H1 (cell line): ENCODE data around the gene MEIS2. TPM values are rescaled to one million over a fixed set of nuclear protein-coding genes. Genes with fewer than 3 reads are reported as not detected.

Experiments
- CTCF ChIA-PET: fragments of 300-600 bp; sonication (Branson Sonifier 250); formaldehyde crosslinking; loops from one replicate; lab custom pipeline; 2021; ENCODE audit not compliant: partially characterized antibody; lab: Charles Lee
- POLR2A ChIA-PET: fragments of 300-600 bp; sonication (Branson Sonifier 250); formaldehyde crosslinking; loops from one replicate; lab custom pipeline; 2021; ENCODE audit warnings: inconsistent platforms; ENCODE audit not compliant: partially characterized antibody; lab: Charles Lee
- DNase-seq, 2 experiments: peaks; one replicate each; pipeline versions ENCODE4 v3.0.0 to v3.0.0-alpha.2; 2010 to 2022; ENCODE audit warnings: low spot score in 2 of 2, low read depth in 1 of 2, mixed read lengths in 1 of 2
- FAIRE-seq: peaks from 2 replicates; lab custom pipeline; 2011; peaks lifted over from hg19 to GRCh38; lab: Jason Lieb, UNC
- H2AFZ ChIP-seq: 2 replicates; pipeline ENCODE4 v1.8.1; 2012; ENCODE audit warnings: low read length, inconsistent platforms
- H2AK5ac ChIP-seq: 2 replicates; pipeline ENCODE4 v1.6.1; 2013; ENCODE audit warnings: low read depth, low read length
- H2BK120ac ChIP-seq: replicated peaks from 2 replicates; pipeline ENCODE3; 2013; ENCODE audit warnings: low read depth, low read length, inconsistent platforms
- H2BK12ac ChIP-seq: 2 replicates; pipeline ENCODE4 v1.6.1; 2013; ENCODE audit warnings: low read depth, low read length
- H2BK15ac ChIP-seq: 2 replicates; pipeline ENCODE4 v1.6.1; 2013; ENCODE audit warnings: low read length
- H2BK20ac ChIP-seq: 2 replicates; pipeline ENCODE4 v1.6.1; 2013; ENCODE audit warnings: low read length
- H2BK5ac ChIP-seq: 2 replicates; pipeline ENCODE4 v1.6.1; 2013; ENCODE audit warnings: low read depth, low read length
- H3K14ac ChIP-seq: 2 replicates; pipeline ENCODE4 v1.6.1; 2013; ENCODE audit warnings: inconsistent platforms; ENCODE audit not compliant: insufficient read length
- H3K18ac ChIP-seq: 2 replicates; pipeline ENCODE4 v1.6.1; 2013; ENCODE audit warnings: low read length; ENCODE audit errors: extremely low read depth
- H3K23ac ChIP-seq: 2 replicates; pipeline ENCODE4 v1.6.1; 2013; ENCODE audit warnings: inconsistent platforms; ENCODE audit not compliant: insufficient read length
- H3K23me2 ChIP-seq: 2 replicates; pipeline ENCODE4 v1.6.1; 2013; ENCODE audit warnings: low read depth, low read length
- H3K27ac ChIP-seq: 2 replicates; pipeline ENCODE4 v1.6.1; 2011; ENCODE audit warnings: low read depth, low read length, inconsistent platforms
- H3K27me3 ChIP-seq, 4 experiments: replicated peaks in 1 of 4; 1 replicate in 1 of 4; 2 replicates in 3 of 4; pipeline versions ENCODE4 v1.6.1 to v1.8.1; 2011 to 2013; ENCODE audit warnings: low read length in 3 of 4, mild to moderate bottlenecking in 3 of 4, inconsistent platforms in 2 of 4, mixed read lengths in 2 of 4, moderate library complexity in 1 of 4; ENCODE audit not compliant: control insufficient read depth in 3 of 4, insufficient read depth in 3 of 4; ENCODE audit errors: extremely low read depth in 1 of 4
- H3K36me3 ChIP-seq, 4 experiments: 2 replicates each; pipeline versions ENCODE4 v1.6.1 to v1.8.1; 2011 to 2013; ENCODE audit warnings: mild to moderate bottlenecking in 4 of 4, low read length in 3 of 4, moderate library complexity in 2 of 4, control low read depth in 1 of 4, inconsistent platforms in 1 of 4; ENCODE audit not compliant: insufficient read depth in 4 of 4, control insufficient read depth in 2 of 4
- H3K4ac ChIP-seq: replicated peaks from 2 replicates; pipeline ENCODE3; 2013; ENCODE audit warnings: low read length, low read depth, mixed read lengths, inconsistent platforms; ENCODE audit not compliant: insufficient read length
- H3K4me1 ChIP-seq, 4 experiments: replicated peaks in 1 of 4; 1 replicate in 1 of 4; 2 replicates in 3 of 4; pipeline versions ENCODE4 v1.6.1 to v1.8.1; 2011 to 2013; ENCODE audit warnings: low read length in 3 of 4, inconsistent platforms in 2 of 4, mixed read lengths in 1 of 4; ENCODE audit not compliant: insufficient read depth in 4 of 4, control insufficient read depth in 3 of 4
- H3K4me2 ChIP-seq, 2 experiments: 2 replicates each; pipeline versions ENCODE4 v1.6.1 to v1.8.1; 2011 to 2013; ENCODE audit warnings: low read depth in 2 of 2, low read length in 2 of 2, control low read depth in 1 of 2, inconsistent platforms in 1 of 2, mild to moderate bottlenecking in 1 of 2; ENCODE audit not compliant: insufficient read depth in 1 of 2
- H3K4me3 ChIP-seq, 4 experiments: fragments of 200-600, 300-600 bp in 1 of 4; sonication (generic), shearing (Covaris generic), sonication (Bioruptor Twin) in 1 of 4; 2 replicates each; pipeline versions ENCODE4 v1.5.1 to v1.8.1; 2011 to 2016; ENCODE audit warnings: low read length in 4 of 4, low read depth in 3 of 4, control low read depth in 2 of 4, inconsistent platforms in 2 of 4, mild to moderate bottlenecking in 2 of 4, mixed read lengths in 1 of 4, moderate library complexity in 1 of 4; ENCODE audit not compliant: insufficient read depth in 2 of 4; ENCODE audit errors: extremely low read depth in 1 of 4
- H3K56ac ChIP-seq: replicated peaks from 2 replicates; pipeline ENCODE3; 2013; ENCODE audit warnings: low read depth, mild to moderate bottlenecking, mixed read lengths, low read length, inconsistent platforms; ENCODE audit not compliant: insufficient read length
- H3K79me1 ChIP-seq: 2 replicates; pipeline ENCODE4 v1.6.1; 2013; ENCODE audit warnings: low read depth, low read length, control low read depth
- H3K79me2 ChIP-seq, 2 experiments: 2 replicates each; pipeline versions ENCODE4 v1.6.1 to v1.8.1; 2012 to 2013; ENCODE audit warnings: low read length in 2 of 2, mild to moderate bottlenecking in 2 of 2, inconsistent platforms in 1 of 2; ENCODE audit not compliant: insufficient read depth in 2 of 2, control insufficient read depth in 1 of 2
- H3K9ac ChIP-seq, 4 experiments: replicated peaks in 1 of 4; 1 replicate in 1 of 4; 2 replicates in 3 of 4; pipeline versions ENCODE4 v1.6.1 to v1.8.1; 2011 to 2013; ENCODE audit warnings: low read depth in 3 of 4, low read length in 3 of 4, control low read depth in 2 of 4, mild to moderate bottlenecking in 2 of 4, moderate library complexity in 2 of 4, inconsistent platforms in 1 of 4; ENCODE audit errors: extremely low read depth in 1 of 4
- H3K9me3 ChIP-seq, 2 experiments: 2 replicates each; pipeline versions ENCODE4 v1.6.1 to v1.8.1; 2012 to 2013; ENCODE audit warnings: mild to moderate bottlenecking in 2 of 2, moderate library complexity in 2 of 2, control low read depth in 1 of 2, inconsistent platforms in 1 of 2, low read depth in 1 of 2, low read length in 1 of 2, mixed read lengths in 1 of 2; ENCODE audit not compliant: insufficient read depth in 2 of 2
- H4K20me1 ChIP-seq, 2 experiments: replicated peaks in 1 of 2; 2 replicates each; pipeline versions ENCODE3 to v1.8.1; 2011 to 2013; ENCODE audit warnings: inconsistent platforms in 2 of 2, low read length in 2 of 2, mild to moderate bottlenecking in 1 of 2; ENCODE audit not compliant: insufficient read depth in 2 of 2, control insufficient read depth in 1 of 2
- H4K5ac ChIP-seq: 2 replicates; pipeline ENCODE4 v1.6.1; 2013; ENCODE audit warnings: low read length, low read depth, mixed read lengths, inconsistent platforms; ENCODE audit not compliant: insufficient read length
- H4K8ac ChIP-seq: 2 replicates; pipeline ENCODE4 v1.8.0; 2013; ENCODE audit warnings: mild to moderate bottlenecking, moderate library complexity, low read length, inconsistent platforms; ENCODE audit not compliant: insufficient read depth; ENCODE audit errors: extremely low read depth
- H4K91ac ChIP-seq: replicated peaks from 2 replicates; pipeline ENCODE3; 2013; ENCODE audit warnings: low read length, mixed read lengths, inconsistent platforms; ENCODE audit not compliant: insufficient read length
- CBX5 ChIP-seq: fragments of 300-800, 300-1000 bp; sonication (generic); IDR thresholded peaks from 2 replicates; pipeline ENCODE4 v1.7.1; 2016; ENCODE audit warnings: antibody characterized with exemption, low read length, low read depth
- FOSL1 ChIP-seq: IDR thresholded peaks from 2 replicates; pipeline ENCODE4 v1.6.1; 2011; ENCODE audit warnings: mild to moderate bottlenecking, low read depth, low read length, moderate library complexity; ENCODE audit not compliant: insufficient read depth
- RXRA ChIP-seq: IDR thresholded peaks from 2 replicates; pipeline ENCODE4 v1.6.1; 2011; ENCODE audit warnings: low read depth, mild to moderate bottlenecking, low read length, moderate library complexity; ENCODE audit not compliant: insufficient read depth
- SIN3A ChIP-seq, 2 experiments: IDR thresholded peaks in 1 of 2; conservative IDR thresholded peaks in 1 of 2; 2 replicates each; pipeline ENCODE4 v1.6.1; 2011 to 2012; ENCODE audit warnings: low read length in 2 of 2, improper control_type of control experiment in 1 of 2, low read depth in 1 of 2, mild to moderate bottlenecking in 1 of 2
- YY1 ChIP-seq: IDR thresholded peaks from 2 replicates; pipeline ENCODE4 v1.6.1; 2011; ENCODE audit warnings: low read depth, mild to moderate bottlenecking, low read length
- WGBS, 2 experiments: shearing (Covaris generic) in 1 of 2; methylation state at CpG; one replicate each; pipeline versions ENCODE4 v1.1.6 to v1.1.7; 2013 to 2015; ENCODE audit warnings: low lambda C conversion rate in 2 of 2, mixed read lengths in 2 of 2, inconsistent platforms in 1 of 2, low coverage in 1 of 2, missing lambda C conversion rate in 1 of 2; ENCODE audit not compliant: insufficient replicate concordance in 2 of 2, insufficient coverage in 1 of 2, insufficient read length in 1 of 2; ENCODE audit errors: extremely low coverage in 1 of 2, missing lambda C conversion rate in 1 of 2; 5-methylcytosine and 5-hydroxymethylcytosine counted together
- polyA plus RNA-seq, 7 experiments: library from polyadenylated mRNA; depleted of rRNA in 3 of 7; stranded (reverse) in 5 of 7; unstranded in 2 of 7; fragments of >200 nt in 5 of 7; fragments of 200-250 nt in 2 of 7; gene quantifications; 1 replicate in 5 of 7; 2 replicates in 1 of 7; 4 replicates in 1 of 7; pipeline versions ENCODE4 v1.2.1 to v1.2.3, GENCODE V29; 2011 to 2013; ENCODE audit warnings: missing spikeins in 2 of 7, mixed read lengths in 2 of 7
- total RNA-seq: library from RNA; stranded (reverse); fragmentation: NEBNext Ultra II Directional; extraction: Animal tissue kit (Norgen Biotek cat#: 25700); gene quantifications from 2 replicates; pipeline ENCODE4 v1.2.1, GENCODE V29; 2021
- TF ChIP-seq, protein P1 (sequence below), 3 experiments: IDR thresholded peaks; 1 replicate in 2 of 3; 2 replicates in 1 of 3; pipeline versions ENCODE4 v1.5.1 to v1.6.1; 2011; ENCODE audit warnings: low read length in 3 of 3, mild to moderate bottlenecking in 3 of 3, inconsistent platforms in 2 of 3, low read depth in 1 of 3, moderate library complexity in 1 of 3; ENCODE audit not compliant: insufficient read depth in 1 of 3; ENCODE audit errors: control extremely low read depth in 1 of 3
- TF ChIP-seq, protein P2 (sequence below): IDR thresholded peaks from 2 replicates; pipeline ENCODE4 v1.6.1; 2012; ENCODE audit warnings: low read length, inconsistent platforms

Gene MEIS2
- total and polyA plus RNA-seq, 2 of the 8 experiments (the other 6 are each of a cell fraction or from before 2014, with no cell fraction given): 0.22 to 1.2 TPM

DNA sequence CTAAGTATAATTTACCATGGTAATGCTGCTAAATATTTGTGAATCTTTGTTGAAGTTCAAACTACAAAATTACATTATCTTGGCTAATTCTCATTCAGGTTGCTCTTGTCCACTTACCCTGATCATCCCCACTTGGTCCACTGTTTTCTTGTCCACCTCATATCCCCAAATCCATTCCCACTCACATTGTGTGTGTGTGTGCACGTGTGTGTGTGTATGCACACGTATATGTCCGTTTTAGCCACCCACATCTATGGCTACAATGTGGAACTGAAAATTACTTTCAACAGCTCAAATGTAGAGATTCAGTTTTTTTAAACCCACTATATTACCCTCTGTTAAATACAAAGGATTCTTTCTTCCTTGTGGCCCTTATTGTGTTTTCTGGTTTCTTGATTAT is 15.2 kb upstream of the MEIS2 start:
- CTCF ChIA-PET: no interaction called here
- POLR2A ChIA-PET: no interaction called here
- Histone ChIP-seq H3K23ac (no peak overlapping the region), H2AFZ (no peak overlapping the region), H4K5ac (no peak overlapping the region), H3K27me3 (peaks cover 18 to 33% (median 29%) of the 10 kb centered on the region in 4 experiments), H3K4me2 (no peak overlapping the region), H4K8ac (no peak overlapping the region), H3K79me2 (no peaks in the 10 kb centered on the region), H3K4me1 (peaks cover 2 to 13% (median 3%) of the 10 kb centered on the region in 4 experiments; a peak in 3 of 7 replicates), H2BK120ac (no peak overlapping the region), H3K27ac (no peak overlapping the region), H3K23me2 (peaks cover 7% of the 10 kb centered on the region; the same call in 1 of the 2 replicates), H4K91ac (no peak overlapping the region), H3K36me3 (no peaks in the 10 kb centered on the region), H3K9ac (no peak overlapping the region), H2BK12ac (no peak overlapping the region), H3K9me3 (no peaks in the 10 kb centered on the region; a peak in 1 of 4 replicates), H2BK20ac (no peak overlapping the region), H4K20me1 (peaks cover 0 to 2% of the 10 kb centered on the region in 2 experiments), H2BK15ac (no peak overlapping the region), H2BK5ac (no peak overlapping the region), H3K79me1 (no peaks in the 10 kb centered on the region), H3K56ac (no peak overlapping the region), H3K4ac (no peak overlapping the region), H2AK5ac (no peak overlapping the region), H3K14ac (no peak overlapping the region), H3K18ac (no peak overlapping the region), H3K4me3 (no peak overlapping the region)
- FAIRE-seq (no peak), DNase-seq (no peak)
- 94% methylated on average over 3 of the region's 3 CpGs; no CpG with 5 or more reads in 1 of the 2 experiments for WGBS, 2 experiments
- no peak for TF ChIP-seq SIN3A (conservative IDR thresholded peaks at IDR 0.05 in 1 of 2, IDR thresholded peaks at IDR 0.05 in 1 of 2; ENCODE audit: low read depth in 1 of 2, low read length in 2 of 2)
- TF ChIP-seq YY1: no peak
- TF ChIP-seq, protein P1, sequence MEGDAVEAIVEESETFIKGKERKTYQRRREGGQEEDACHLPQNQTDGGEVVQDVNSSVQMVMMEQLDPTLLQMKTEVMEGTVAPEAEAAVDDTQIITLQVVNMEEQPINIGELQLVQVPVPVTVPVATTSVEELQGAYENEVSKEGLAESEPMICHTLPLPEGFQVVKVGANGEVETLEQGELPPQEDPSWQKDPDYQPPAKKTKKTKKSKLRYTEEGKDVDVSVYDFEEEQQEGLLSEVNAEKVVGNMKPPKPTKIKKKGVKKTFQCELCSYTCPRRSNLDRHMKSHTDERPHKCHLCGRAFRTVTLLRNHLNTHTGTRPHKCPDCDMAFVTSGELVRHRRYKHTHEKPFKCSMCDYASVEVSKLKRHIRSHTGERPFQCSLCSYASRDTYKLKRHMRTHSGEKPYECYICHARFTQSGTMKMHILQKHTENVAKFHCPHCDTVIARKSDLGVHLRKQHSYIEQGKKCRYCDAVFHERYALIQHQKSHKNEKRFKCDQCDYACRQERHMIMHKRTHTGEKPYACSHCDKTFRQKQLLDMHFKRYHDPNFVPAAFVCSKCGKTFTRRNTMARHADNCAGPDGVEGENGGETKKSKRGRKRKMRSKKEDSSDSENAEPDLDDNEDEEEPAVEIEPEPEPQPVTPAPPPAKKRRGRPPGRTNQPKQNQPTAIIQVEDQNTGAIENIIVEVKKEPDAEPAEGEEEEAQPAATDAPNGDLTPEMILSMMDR (IDR thresholded peaks at IDR 0.05; ENCODE audit: control extremely low read depth in 1 of 3, insufficient read depth in 1 of 3, low read depth in 1 of 3, low read length in 3 of 3): no peak
- no peak for TF ChIP-seq FOSL1
- TF ChIP-seq CBX5: no peak
- TF ChIP-seq RXRA: no peak
- TF ChIP-seq, protein P2, sequence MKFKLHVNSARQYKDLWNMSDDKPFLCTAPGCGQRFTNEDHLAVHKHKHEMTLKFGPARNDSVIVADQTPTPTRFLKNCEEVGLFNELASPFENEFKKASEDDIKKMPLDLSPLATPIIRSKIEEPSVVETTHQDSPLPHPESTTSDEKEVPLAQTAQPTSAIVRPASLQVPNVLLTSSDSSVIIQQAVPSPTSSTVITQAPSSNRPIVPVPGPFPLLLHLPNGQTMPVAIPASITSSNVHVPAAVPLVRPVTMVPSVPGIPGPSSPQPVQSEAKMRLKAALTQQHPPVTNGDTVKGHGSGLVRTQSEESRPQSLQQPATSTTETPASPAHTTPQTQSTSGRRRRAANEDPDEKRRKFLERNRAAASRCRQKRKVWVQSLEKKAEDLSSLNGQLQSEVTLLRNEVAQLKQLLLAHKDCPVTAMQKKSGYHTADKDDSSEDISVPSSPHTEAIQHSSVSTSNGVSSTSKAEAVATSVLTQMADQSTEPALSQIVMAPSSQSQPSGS: no peak
